HepG2 (cell line): ENCODE results near the gene DOCK9. TPM values are rescaled to one million over a fixed set of nuclear protein-coding genes. Genes with fewer than 3 reads are reported as not detected.

Experiments used
- ATAC-seq: fragments of 200-7000 bp; cut with Tn5 transposase; 3 replicates; pipeline ENCODE4 v1.9.1; 2020; ENCODE audit warnings: mild to moderate bottlenecking, moderate library complexity
- BruUV-seq: library from RNA; stranded (reverse); fragments of 400-500 nt; replicated peaks from 2 replicates; lab custom pipeline; 2021; lab: Mats Ljungman, UMichigan
- CTCF ChIA-PET: fragments of 300-600 bp; formaldehyde crosslinking; extraction: SDS; loops from one replicate; lab custom pipeline; 2021; ENCODE audit warnings: low total read pairs, inconsistent platforms, low intra/inter-chr PET ratio; lab: Yijun Ruan, JAX
- POLR2A ChIA-PET: fragments of 350-600 bp; sonication (Branson Sonifier 250); formaldehyde crosslinking; loops from one replicate; lab custom pipeline; 2020; ENCODE audit warnings: antibody characterized with exemption, inconsistent platforms; lab: Yijun Ruan, JAX
- DNase-seq: peaks from one replicate; pipeline ENCODE4 v3.0.0-alpha.2; 2015; ENCODE audit warnings: low spot score
- FAIRE-seq: peaks from 3 replicates; lab custom pipeline; 2011; peaks lifted over from hg19 to GRCh38; lab: Jason Lieb, UNC
- H2AFZ ChIP-seq: one replicate; pipeline ENCODE4 v1.6.1; 2011; ENCODE audit warnings: low read length, inconsistent platforms
- H3K27ac ChIP-seq: fragments of 300-600 bp; 3 replicates; pipeline ENCODE4 v1.8.0; 2011; ENCODE audit warnings: mixed run types, mild to moderate bottlenecking, mixed read lengths, low read length, inconsistent platforms; ENCODE audit not compliant: insufficient read depth; ENCODE audit errors: extremely low read length
- H3K27me3 ChIP-seq, 2 experiments: fragments of 200-600 bp in 1 of 2; 2 replicates in 1 of 2; 3 replicates in 1 of 2; pipeline versions ENCODE4 v1.6.0 to v1.8.0; 2011; ENCODE audit warnings: low read length in 2 of 2, mild to moderate bottlenecking in 2 of 2, moderate library complexity in 2 of 2, inconsistent platforms in 1 of 2; ENCODE audit not compliant: insufficient read depth in 2 of 2, control insufficient read depth in 1 of 2
- H3K36me3 ChIP-seq, 2 experiments: fragments of 200-600 bp in 1 of 2; replicated peaks in 1 of 2; 2 replicates in 1 of 2; 3 replicates in 1 of 2; pipeline versions ENCODE4 v1.5.1 to v1.8.0; 2011; ENCODE audit warnings: low read length in 2 of 2, inconsistent platforms in 1 of 2; ENCODE audit not compliant: insufficient read depth in 2 of 2, control insufficient read depth in 1 of 2
- H3K4me1 ChIP-seq: 2 replicates; pipeline ENCODE4 v1.5.1; 2012; ENCODE audit warnings: low read length, inconsistent platforms; ENCODE audit not compliant: insufficient read depth
- H3K4me2 ChIP-seq: 2 replicates; pipeline ENCODE4 v1.6.0; 2011; ENCODE audit warnings: low read depth, low read length, inconsistent platforms
- H3K4me3 ChIP-seq, 3 experiments: fragments of 200-600 bp in 1 of 3; sonication (generic), shearing (Covaris generic) in 1 of 3; replicated peaks in 1 of 3; 2 replicates each; pipeline ENCODE4 v1.5.1; 2011 to 2016; ENCODE audit warnings: low read length in 3 of 3, inconsistent platforms in 2 of 3, low read depth in 2 of 3, mild to moderate bottlenecking in 2 of 3, control low read depth in 1 of 3, mixed read lengths in 1 of 3; ENCODE audit not compliant: insufficient read depth in 1 of 3
- H3K79me2 ChIP-seq: one replicate; pipeline ENCODE4 v1.6.1; 2011; ENCODE audit warnings: low read length, inconsistent platforms; ENCODE audit not compliant: insufficient read depth
- H3K9ac ChIP-seq: 2 replicates; pipeline ENCODE4 v1.6.0; 2011; ENCODE audit warnings: mild to moderate bottlenecking, low read depth, low read length, inconsistent platforms; ENCODE audit not compliant: insufficient read depth
- H3K9me3 ChIP-seq: 2 replicates; pipeline ENCODE4 v1.5.1; 2012; ENCODE audit warnings: mild to moderate bottlenecking, low read length
- H4K20me1 ChIP-seq: 2 replicates; pipeline ENCODE4 v1.6.0; 2011; ENCODE audit warnings: inconsistent platforms, mild to moderate bottlenecking, low read length, moderate library complexity; ENCODE audit not compliant: insufficient read depth
- HOXA9 ChIP-seq: sonication (generic); formaldehyde crosslinking; IDR thresholded peaks from 2 replicates; pipeline ENCODE4 v1.8.1; 2022; ENCODE audit warnings: missing genetic modification reagents, mild to moderate bottlenecking, moderate library complexity, borderline replicate concordance
- NCOA5 ChIP-seq: sonication (generic); formaldehyde crosslinking; IDR thresholded peaks from 2 replicates; pipeline ENCODE4 v1.4.0; 2020; ENCODE audit warnings: missing genetic modification reagents
- NFATC3 ChIP-seq: sonication (generic); formaldehyde crosslinking; IDR thresholded peaks from 2 replicates; pipeline ENCODE4 v1.5.1; 2020; ENCODE audit warnings: mild to moderate bottlenecking, missing genetic modification reagents
- SP5 ChIP-seq: IDR thresholded peaks from 2 replicates; pipeline ENCODE4 v1.6.1; 2016; ENCODE audit warnings: low read depth, borderline replicate concordance
- TBX2 ChIP-seq: sonication (generic); formaldehyde crosslinking; IDR thresholded peaks from 2 replicates; pipeline ENCODE4 v1.5.0; 2020; ENCODE audit warnings: missing genetic modification reagents, mild to moderate bottlenecking, borderline replicate concordance
- XRCC5 ChIP-seq: fragments of 200-400 bp; formaldehyde crosslinking; optimal IDR thresholded peaks from 2 replicates; pipeline ENCODE3; 2017; ENCODE audit warnings: mild to moderate bottlenecking, low read length
- ZNF468 ChIP-seq: sonication (generic); formaldehyde crosslinking; IDR thresholded peaks from 2 replicates; pipeline ENCODE4 v1.8.0; 2022; ENCODE audit warnings: mild to moderate bottlenecking, moderate library complexity, missing genetic modification reagents
- WGBS: methylation state at CpG from one replicate; pipeline ENCODE4 v1.1.6; 2017; ENCODE audit warnings: low lambda C conversion rate; 5-methylcytosine and 5-hydroxymethylcytosine counted together
- in situ Hi-C: cut with HindIII; loops from 2 replicates; pipeline ENCODE4 v1.10.0; 2017; ENCODE audit warnings: low pct_unique_long_range_greater_than_20kb; ENCODE audit not compliant: extremely low pct_ligation_motif_present
- intact Hi-C: fragments of 100-400 bp; cut with micrococcal nuclease; formaldehyde crosslinking; loops from one replicate; pipeline ENCODE4 v1.10.0; 2022; ENCODE audit not compliant: unreplicated experiment
- polyA plus RNA-seq, 8 experiments: library from polyadenylated mRNA; depleted of rRNA in 3 of 8; stranded (reverse) in 7 of 8; unstranded in 1 of 8; fragments of >200 nt; fragmentation: Illumina TruSeq in 4 of 8; extraction: Trizol in 4 of 8; gene quantifications; 2 replicates each; pipeline versions ENCODE4 v1.2.1 to v1.2.3, GENCODE V29; 2011 to 2016; ENCODE audit warnings: low read depth in 4 of 8, missing spikeins in 1 of 8, mixed read lengths in 1 of 8; ENCODE audit not compliant: insufficient read depth in 1 of 8
- total RNA-seq, 5 experiments: library from RNA; depleted of rRNA; stranded (reverse); fragments of >200 nt; fragmentation: Illumina TruSeq; extraction: Trizol; gene quantifications; 2 replicates each; pipeline ENCODE4 v1.2.3, GENCODE V29; 2016; ENCODE audit warnings: low read depth in 1 of 5
- TF ChIP-seq, protein P1 (sequence below), 2 experiments: sonication (generic) in 1 of 2; formaldehyde crosslinking in 1 of 2; IDR thresholded peaks; 2 replicates each; pipeline versions ENCODE4 v1.4.0 to v1.6.1; 2016 to 2020; ENCODE audit warnings: borderline replicate concordance in 1 of 2, low read depth in 1 of 2, mild to moderate bottlenecking in 1 of 2, missing genetic modification reagents in 1 of 2

The DOCK9 gene
- total and polyA plus RNA-seq, 2 of the 13 experiments (the other 11 are each of a cell fraction or from before 2014, with no cell fraction given) = 0.44 to 0.97 TPM

DNA sequence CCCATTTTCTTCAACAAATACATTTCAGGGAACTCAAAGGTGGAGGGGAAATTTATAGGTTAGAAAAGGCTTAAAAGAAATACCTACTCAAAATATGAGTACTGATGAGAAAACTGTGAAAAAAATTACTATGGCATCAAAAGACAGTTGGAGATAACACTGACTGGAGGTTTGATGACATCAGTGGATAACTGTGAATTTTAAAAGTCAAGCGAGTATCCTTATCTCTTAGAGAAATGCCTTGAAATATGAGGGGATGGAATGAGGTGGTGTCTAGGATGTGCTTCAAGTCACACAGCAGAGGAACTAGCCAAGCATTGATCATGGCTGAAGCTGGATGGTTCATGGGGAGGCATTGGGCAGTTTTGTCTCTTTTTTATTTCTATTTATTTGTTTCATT lies 198.2 kb downstream of the DOCK9 start:
- WGBS = 37% methylated on average over 1 of the region's 1 CpG
- POLR2A ChIA-PET = no interaction called here

More for the DNA sequence above, 198.2 kb downstream of the DOCK9 start:
- Histone ChIP-seq H3K79me2 (no peaks in the 10 kb centered on the region), H3K9me3 (no peaks in the 10 kb centered on the region), H3K4me3 (no peak overlapping the region), H3K27me3 (no peaks in the 10 kb centered on the region), H2AFZ (no peak overlapping the region), H4K20me1 (no peaks in the 10 kb centered on the region)
- in situ Hi-C loops = no loop called here
- TF ChIP-seq NFATC3 (no peak), XRCC5 (no peak), TBX2 (CRISPR knock-in tag) (no peak), SP5 (no peak), ZNF468 (CRISPR knock-in tag) (no peak), NCOA5 (CRISPR knock-in tag) (no peak), HOXA9 (CRISPR knock-in tag) (no peak)
- TF ChIP-seq, protein P1, sequence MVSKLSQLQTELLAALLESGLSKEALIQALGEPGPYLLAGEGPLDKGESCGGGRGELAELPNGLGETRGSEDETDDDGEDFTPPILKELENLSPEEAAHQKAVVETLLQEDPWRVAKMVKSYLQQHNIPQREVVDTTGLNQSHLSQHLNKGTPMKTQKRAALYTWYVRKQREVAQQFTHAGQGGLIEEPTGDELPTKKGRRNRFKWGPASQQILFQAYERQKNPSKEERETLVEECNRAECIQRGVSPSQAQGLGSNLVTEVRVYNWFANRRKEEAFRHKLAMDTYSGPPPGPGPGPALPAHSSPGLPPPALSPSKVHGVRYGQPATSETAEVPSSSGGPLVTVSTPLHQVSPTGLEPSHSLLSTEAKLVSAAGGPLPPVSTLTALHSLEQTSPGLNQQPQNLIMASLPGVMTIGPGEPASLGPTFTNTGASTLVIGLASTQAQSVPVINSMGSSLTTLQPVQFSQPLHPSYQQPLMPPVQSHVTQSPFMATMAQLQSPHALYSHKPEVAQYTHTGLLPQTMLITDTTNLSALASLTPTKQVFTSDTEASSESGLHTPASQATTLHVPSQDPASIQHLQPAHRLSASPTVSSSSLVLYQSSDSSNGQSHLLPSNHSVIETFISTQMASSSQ (IDR thresholded peaks at IDR 0.05; ENCODE audit: low read depth) = no peak
- TF ChIP-seq, protein P1 (CRISPR knock-in tag; IDR thresholded peaks at IDR 0.05; ENCODE audit: borderline replicate concordance) = no peak
- TF ChIP-seq, all 625 proteins: peak for 0
- intact Hi-C loops = no loop called here
- no peak for FAIRE-seq
- BruUV-seq = no TSS peak
- CTCF ChIA-PET = no interaction called here
- no peak for ATAC-seq
- Histone ChIP-seq H3K4me2 (no peak overlapping the region), H3K36me3 (no peaks in the 10 kb centered on the region), H3K4me1 (peaks cover 19% of the 10 kb centered on the region), H3K27ac (no peak overlapping the region), H3K9ac (no peak overlapping the region)
- no peak for DNase-seq
